HG03196 (cell line): ENCODE measurements around the gene PRDM9.
"Not testable (repeated sequence)": the region's sequence is repeated elsewhere in the genome, so short reads cannot be mapped to it uniquely, and the experiment has no call there.

Experiments
- ATAC-seq: cut with Tn5 transposase; IDR thresholded peaks from one replicate; pipeline ENCODE4 v1.9.1; 2021; ENCODE audit not compliant: unreplicated experiment

The PRDM9 gene

GRCh38 chr5:23507278-23507685, at the start of gene PRDM9:
TSS of gene PRDM9 (plus strand) at chr5:23507609. CDS start at chr5:23509034, 1,425 bp downstream.
- no peak for ATAC-seq

- no peak for ATAC-seq
These were observed 49.6 kb upstream of the PRDM9 start for GRCh38 chr5:23457780-23458179.

GRCh38 chr5:23459214-23459613, 48.2 kb upstream of the PRDM9 start:
- ATAC-seq = no peak

GRCh38 chr5:23461576-23461975, 45.8 kb upstream of the PRDM9 start:
- ATAC-seq = no peak

- no peak for ATAC-seq
These were observed 41.0 kb upstream of the PRDM9 start for GRCh38 chr5:23466401-23466912.

- ATAC-seq = no peak
These were observed 38.8 kb upstream of the PRDM9 start for GRCh38 chr5:23468658-23469057.

GRCh38 chr5:23473915-23474314, 33.5 kb upstream of the PRDM9 start:
- no peak for ATAC-seq

- ATAC-seq = no peak
These were observed 33.1 kb upstream of the PRDM9 start for GRCh38 chr5:23474315-23474714.

- no peak for ATAC-seq
These were observed 30.8 kb upstream of the PRDM9 start for GRCh38 chr5:23476580-23476979.

- ATAC-seq = no peak
These were observed 24.8 kb upstream of the PRDM9 start for GRCh38 chr5:23482642-23483041.

GRCh38 chr5:23483090-23483489, 24.3 kb upstream of the PRDM9 start:
- ATAC-seq = no peak

- no peak for ATAC-seq
These were observed 23.3 kb upstream of the PRDM9 start for GRCh38 chr5:23484096-23484495.

- not testable (repeated sequence) for ATAC-seq
These were observed 21.2 kb upstream of the PRDM9 start for GRCh38 chr5:23486227-23486626.

GRCh38 chr5:23490993-23491392, 16.4 kb upstream of the PRDM9 start:
- ATAC-seq = no peak

GRCh38 chr5:23494558-23494957, 12.9 kb upstream of the PRDM9 start:
- ATAC-seq = no peak

GRCh38 chr5:23496576-23496975, 10.8 kb upstream of the PRDM9 start:
- no peak for ATAC-seq

- ATAC-seq = no peak
These were observed 826 bp upstream of the PRDM9 start for GRCh38 chr5:23506329-23507236.

- ATAC-seq = not testable (repeated sequence)
These were observed 3.0 kb downstream of the PRDM9 start for GRCh38 chr5:23510434-23510833.

- no peak for ATAC-seq
These were observed 15.1 kb downstream of the PRDM9 start for GRCh38 chr5:23522553-23522952.

- no peak for ATAC-seq
These were observed 15.6 kb downstream of the PRDM9 start for GRCh38 chr5:23523031-23523430.

- no peak for ATAC-seq
These were observed 16.6 kb downstream of the PRDM9 start for GRCh38 chr5:23523998-23524397.

GRCh38 chr5:23525751-23526150, 18.3 kb downstream of the PRDM9 start:
- no peak for ATAC-seq

- not testable (repeated sequence) for ATAC-seq
These were observed 19.2 kb downstream of the PRDM9 start for GRCh38 chr5:23526616-23527015.
